Measurements from ENCODE around the gene SLC35A3.
"Not testable (repeated sequence)": the region's sequence is repeated elsewhere in the genome, so short reads cannot be mapped to it uniquely, and the experiment has no call there.

SLC35A3 gene

DNA sequence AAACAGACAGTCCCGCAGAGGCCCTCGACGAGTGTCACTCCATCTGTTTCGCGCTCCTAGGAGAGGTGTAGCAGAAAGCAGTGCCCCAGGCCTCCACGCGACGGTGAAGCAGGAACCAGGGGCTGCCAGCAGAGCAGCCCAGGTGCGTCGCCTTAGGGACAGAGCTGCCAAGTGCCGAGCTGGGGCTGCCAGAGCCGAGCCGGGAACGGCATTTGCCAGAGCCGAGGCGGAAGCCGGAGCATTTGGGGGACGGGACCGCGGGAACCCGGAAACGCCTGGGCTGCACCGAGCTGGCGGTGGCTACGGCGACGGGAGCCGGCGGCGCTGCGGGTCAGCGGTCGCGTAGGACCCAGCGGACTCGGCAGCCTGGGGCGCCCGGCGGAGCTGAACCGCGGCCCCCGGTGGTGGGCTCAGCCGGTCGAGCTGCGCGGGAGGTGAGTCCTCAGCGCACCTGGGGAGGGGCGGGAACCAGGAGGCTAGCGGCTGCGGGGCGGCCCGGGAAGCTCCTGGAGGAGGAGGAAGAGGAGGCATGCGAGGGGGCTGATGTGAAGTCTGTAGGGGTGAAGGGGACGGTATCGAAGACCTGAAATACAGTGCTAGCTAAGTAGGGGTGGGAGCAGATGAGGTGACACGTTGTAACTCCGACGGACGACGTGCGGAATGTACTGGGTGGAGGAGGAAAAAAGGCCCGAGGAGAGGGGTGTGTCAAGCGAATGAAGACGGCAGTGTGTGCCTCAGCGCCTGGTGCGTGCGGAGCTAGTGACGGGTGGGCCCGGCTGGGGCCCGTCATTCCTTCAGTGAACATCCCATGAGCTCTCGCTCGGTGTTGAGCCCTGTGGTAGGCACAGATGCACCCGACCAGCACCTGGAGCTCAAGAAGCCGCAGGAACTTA is at the start of gene SLC35A3:
Gene SLC35A3, plus strand, starts transcription at position 268 of the 893 bp plus-strand sequence. CDS start 23,559 bp downstream, outside the sequence.
- Mint-ChIP-seq H3K9me3 (no peaks in the 10 kb centered on the region), H3K4me3 (peak within 1 kb of the TSS; percentile 99), H3K4me1 (ENCODE audit: low read depth) (peaks cover 23% of the 10 kb centered on the region), H3K36me3 (ENCODE audit: low read depth) (peaks cover 4% of the 10 kb centered on the region), H3K27ac (peak within 1 kb of the TSS; percentile 93), H3K27me3 (ENCODE audit: low read depth) (no peaks in the 10 kb centered on the region)

DNA sequence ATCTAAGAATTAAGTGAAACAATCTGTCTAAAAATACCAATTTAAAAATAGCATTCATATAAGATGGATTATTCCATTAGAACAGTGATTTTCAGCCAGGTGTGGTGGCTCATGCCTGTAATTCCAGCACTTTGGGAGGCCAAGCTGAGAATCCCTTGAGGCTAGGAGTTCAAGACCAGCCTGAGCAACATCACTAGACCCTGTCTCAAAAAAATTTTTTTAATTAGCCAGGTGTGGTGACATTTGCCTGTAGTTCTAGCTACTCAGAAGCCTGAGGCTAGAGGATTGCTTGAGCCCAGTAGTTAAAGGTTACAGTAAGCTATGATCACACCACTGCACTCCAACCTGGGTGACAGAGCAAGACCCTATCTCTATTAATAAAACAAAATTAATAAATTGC is 35.0 kb upstream of the SLC35A3 start:
- H3K27me3 Mint-ChIP-seq (ENCODE audit: low read depth): peaks cover 10% of the 10 kb centered on the region
- no peaks in the 10 kb centered on the region for H3K9me3 Mint-ChIP-seq
- H3K4me3 Mint-ChIP-seq: no peak overlapping the region
- H3K36me3 Mint-ChIP-seq (ENCODE audit: low read depth): no peaks in the 10 kb centered on the region
- H3K4me1 Mint-ChIP-seq (ENCODE audit: low read depth): no peaks in the 10 kb centered on the region
- H3K27ac Mint-ChIP-seq: no peak overlapping the region

DNA sequence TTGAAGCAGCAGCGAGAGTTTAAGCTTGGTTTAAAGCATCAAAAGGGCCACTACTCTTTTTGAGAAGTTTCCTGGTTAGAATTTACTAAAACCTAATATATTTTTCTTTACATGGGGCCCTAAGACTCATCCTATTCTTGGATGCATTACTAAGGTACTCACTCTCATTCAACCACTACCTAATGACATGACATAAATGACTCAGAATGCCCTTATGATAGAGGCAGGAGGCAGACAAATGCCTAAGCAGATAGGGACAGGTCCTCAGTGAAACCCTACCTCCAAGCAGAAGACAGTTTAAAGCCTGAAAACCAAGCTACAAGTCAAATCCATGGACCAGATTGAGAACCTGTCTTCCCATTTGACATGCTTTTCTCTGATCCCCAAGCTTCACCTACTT is 34.3 kb upstream of the SLC35A3 start:
- H3K4me3 Mint-ChIP-seq: no peak overlapping the region
- no peaks in the 10 kb centered on the region for H3K36me3 Mint-ChIP-seq (ENCODE audit: low read depth)
- peaks cover 8% of the 10 kb centered on the region for H3K27me3 Mint-ChIP-seq (ENCODE audit: low read depth)
- no peak overlapping the region for H3K27ac Mint-ChIP-seq
- no peaks in the 10 kb centered on the region for H3K4me1 Mint-ChIP-seq (ENCODE audit: low read depth)
- no peaks in the 10 kb centered on the region for H3K9me3 Mint-ChIP-seq

GRCh38 chr1:99936071-99936470 is 33.7 kb upstream of the SLC35A3 start:
- H3K36me3 Mint-ChIP-seq (ENCODE audit: low read depth): no peaks in the 10 kb centered on the region
- H3K27ac Mint-ChIP-seq: no peak overlapping the region
- no peaks in the 10 kb centered on the region for H3K9me3 Mint-ChIP-seq
- H3K4me3 Mint-ChIP-seq: no peak overlapping the region
- H3K4me1 Mint-ChIP-seq (ENCODE audit: low read depth): no peaks in the 10 kb centered on the region
- peaks cover 8% of the 10 kb centered on the region for H3K27me3 Mint-ChIP-seq (ENCODE audit: low read depth)

GRCh38 chr1:99942723-99943122 is 27.1 kb upstream of the SLC35A3 start:
- H3K27ac Mint-ChIP-seq: no peak overlapping the region
- no peak overlapping the region for H3K4me3 Mint-ChIP-seq
- H3K27me3 Mint-ChIP-seq (ENCODE audit: low read depth): peaks cover 3% of the 10 kb centered on the region
- H3K36me3 Mint-ChIP-seq (ENCODE audit: low read depth): no peaks in the 10 kb centered on the region
- H3K9me3 Mint-ChIP-seq: no peaks in the 10 kb centered on the region
- no peaks in the 10 kb centered on the region for H3K4me1 Mint-ChIP-seq (ENCODE audit: low read depth)

GRCh38 chr1:99943223-99943794 is 26.5 kb upstream of the SLC35A3 start:
- Mint-ChIP-seq H3K27me3 (ENCODE audit: low read depth) (peaks cover 3% of the 10 kb centered on the region), H3K36me3 (ENCODE audit: low read depth) (no peaks in the 10 kb centered on the region), H3K27ac (no peak overlapping the region), H3K4me3 (no peak overlapping the region), H3K9me3 (no peaks in the 10 kb centered on the region), H3K4me1 (ENCODE audit: low read depth) (no peaks in the 10 kb centered on the region)

- H3K36me3 Mint-ChIP-seq (ENCODE audit: low read depth): no peaks in the 10 kb centered on the region
- H3K4me3 Mint-ChIP-seq: no peak overlapping the region
- no peaks in the 10 kb centered on the region for H3K4me1 Mint-ChIP-seq (ENCODE audit: low read depth)
- H3K9me3 Mint-ChIP-seq: no peaks in the 10 kb centered on the region
- no peak overlapping the region for H3K27ac Mint-ChIP-seq
- H3K27me3 Mint-ChIP-seq (ENCODE audit: low read depth): no peaks in the 10 kb centered on the region
These were observed 25.6 kb upstream of the SLC35A3 start for GRCh38 chr1:99944192-99944591.

DNA sequence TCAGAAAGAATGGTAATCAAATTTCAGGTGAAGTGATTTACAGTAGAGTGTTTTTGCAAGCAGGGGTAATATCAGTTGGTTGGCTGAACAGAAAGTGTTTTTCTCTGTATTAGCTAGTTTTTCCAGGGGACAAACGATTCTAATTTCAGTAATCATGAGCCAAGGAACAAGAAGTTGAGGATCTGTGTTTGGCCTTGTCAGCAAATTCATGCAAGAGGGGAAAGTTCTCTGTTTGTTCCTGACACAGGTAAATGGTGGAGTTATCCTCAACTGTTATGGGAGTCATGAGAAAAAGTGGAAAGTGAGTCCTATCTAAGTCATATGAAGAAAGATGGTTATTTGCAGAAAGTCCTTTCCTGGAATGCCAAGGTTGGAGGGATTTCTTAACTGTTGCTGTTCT is 24.6 kb upstream of the SLC35A3 start:
- Mint-ChIP-seq H3K4me3 (no peak overlapping the region), H3K4me1 (ENCODE audit: low read depth) (no peaks in the 10 kb centered on the region), H3K36me3 (ENCODE audit: low read depth) (no peaks in the 10 kb centered on the region), H3K27me3 (ENCODE audit: low read depth) (no peaks in the 10 kb centered on the region), H3K9me3 (no peaks in the 10 kb centered on the region), H3K27ac (no peak overlapping the region)

- no peaks in the 10 kb centered on the region for H3K27me3 Mint-ChIP-seq (ENCODE audit: low read depth)
- no peaks in the 10 kb centered on the region for H3K4me1 Mint-ChIP-seq (ENCODE audit: low read depth)
- no peaks in the 10 kb centered on the region for H3K9me3 Mint-ChIP-seq
- no peak overlapping the region for H3K4me3 Mint-ChIP-seq
- no peak overlapping the region for H3K27ac Mint-ChIP-seq
- no peaks in the 10 kb centered on the region for H3K36me3 Mint-ChIP-seq (ENCODE audit: low read depth)
These were observed 19.3 kb upstream of the SLC35A3 start for GRCh38 chr1:99950486-99950885.

GRCh38 chr1:99952522-99952921 is 17.3 kb upstream of the SLC35A3 start:
- Mint-ChIP-seq H3K4me3 (no peak overlapping the region), H3K4me1 (ENCODE audit: low read depth) (no peaks in the 10 kb centered on the region), H3K9me3 (no peaks in the 10 kb centered on the region), H3K27ac (no peak overlapping the region), H3K36me3 (ENCODE audit: low read depth) (no peaks in the 10 kb centered on the region), H3K27me3 (ENCODE audit: low read depth) (no peaks in the 10 kb centered on the region)

GRCh38 chr1:99955375-99955774 is 14.4 kb upstream of the SLC35A3 start:
- no peak overlapping the region for H3K27ac Mint-ChIP-seq
- H3K27me3 Mint-ChIP-seq (ENCODE audit: low read depth): no peaks in the 10 kb centered on the region
- H3K36me3 Mint-ChIP-seq (ENCODE audit: low read depth): no peaks in the 10 kb centered on the region
- H3K9me3 Mint-ChIP-seq: no peaks in the 10 kb centered on the region
- H3K4me1 Mint-ChIP-seq (ENCODE audit: low read depth): no peaks in the 10 kb centered on the region
- no peak overlapping the region for H3K4me3 Mint-ChIP-seq

DNA sequence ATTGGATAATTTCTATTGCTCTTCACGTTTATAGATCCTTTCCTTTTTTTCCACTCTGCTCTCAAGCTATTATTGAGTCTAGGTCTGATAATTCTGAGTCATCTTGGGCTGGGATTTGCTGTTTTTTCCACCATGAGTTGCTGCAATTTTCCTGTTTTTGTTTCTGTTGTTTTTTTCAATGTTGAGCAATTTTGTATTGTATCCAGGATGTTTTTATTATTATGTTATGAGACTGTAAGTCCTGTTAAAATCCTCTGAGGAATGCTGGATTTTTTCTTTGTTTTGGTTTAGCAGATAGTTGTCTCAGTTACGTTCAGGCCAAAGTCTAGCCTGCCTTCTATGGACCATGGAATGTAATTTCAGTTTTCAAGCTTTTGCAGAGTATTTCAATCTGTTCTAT is 13.0 kb upstream of the SLC35A3 start:
- H3K4me3 Mint-ChIP-seq: no peak overlapping the region
- no peaks in the 10 kb centered on the region for H3K4me1 Mint-ChIP-seq (ENCODE audit: low read depth)

GRCh38 chr1:99957818-99958217 is 12.0 kb upstream of the SLC35A3 start:
- no peaks in the 10 kb centered on the region for H3K27me3 Mint-ChIP-seq (ENCODE audit: low read depth)
- H3K36me3 Mint-ChIP-seq (ENCODE audit: low read depth): no peaks in the 10 kb centered on the region
- H3K4me1 Mint-ChIP-seq (ENCODE audit: low read depth): peaks cover 1% of the 10 kb centered on the region
- no peak overlapping the region for H3K4me3 Mint-ChIP-seq
- H3K9me3 Mint-ChIP-seq: no peaks in the 10 kb centered on the region
- no peak overlapping the region for H3K27ac Mint-ChIP-seq

More for the DNA sequence above, 13.0 kb upstream of the SLC35A3 start:
- Mint-ChIP-seq H3K36me3 (ENCODE audit: low read depth) (no peaks in the 10 kb centered on the region), H3K9me3 (no peaks in the 10 kb centered on the region), H3K27ac (no peak overlapping the region), H3K27me3 (ENCODE audit: low read depth) (no peaks in the 10 kb centered on the region)

- H3K27ac Mint-ChIP-seq; H3K36me3 Mint-ChIP-seq (ENCODE audit: low read depth); H3K27me3 Mint-ChIP-seq (ENCODE audit: low read depth); H3K9me3 Mint-ChIP-seq; H3K4me3 Mint-ChIP-seq; H3K4me1 Mint-ChIP-seq (ENCODE audit: low read depth): not testable (repeated sequence)
These were observed 10.5 kb upstream of the SLC35A3 start for GRCh38 chr1:99959189-99959705.

DNA sequence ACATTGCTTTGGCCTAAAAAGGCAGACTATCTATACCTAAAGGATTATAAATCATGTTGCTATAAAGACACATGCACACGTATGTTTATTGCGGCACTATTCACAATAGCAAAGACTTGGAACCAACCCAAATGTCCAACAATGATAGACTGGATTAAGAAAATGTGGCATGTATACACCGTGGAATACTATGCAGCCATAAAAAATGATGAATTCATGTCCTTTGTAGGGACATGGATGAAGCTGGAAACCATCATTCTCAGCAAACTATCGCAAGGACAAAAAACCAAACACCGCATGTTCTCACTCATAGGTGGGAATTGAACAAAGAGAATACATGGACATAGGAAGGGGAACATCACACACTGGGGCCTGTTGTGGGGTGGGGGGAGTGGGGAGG is 9.5 kb upstream of the SLC35A3 start:
- not testable (repeated sequence) for H3K4me1 Mint-ChIP-seq (ENCODE audit: low read depth); H3K27ac Mint-ChIP-seq; H3K9me3 Mint-ChIP-seq; H3K36me3 Mint-ChIP-seq (ENCODE audit: low read depth); H3K4me3 Mint-ChIP-seq; H3K27me3 Mint-ChIP-seq (ENCODE audit: low read depth)
